Mononuclear cell (primary cell): ENCODE data around the gene TNFRSF19. TPM values are rescaled to one million over a fixed set of nuclear protein-coding genes. Genes with fewer than 3 reads are reported as not detected.

Experiments
- H3K27me3 ChIP-seq: 2 replicates; pipeline ENCODE4 v1.6.0; 2011; ENCODE audit warnings: low read length, control low read depth; ENCODE audit not compliant: insufficient read depth
- H3K4me1 ChIP-seq: 2 replicates; pipeline ENCODE4 v1.5.1; 2011; ENCODE audit warnings: mild to moderate bottlenecking, low read length, control low read depth; ENCODE audit not compliant: insufficient read depth
- H3K4me3 ChIP-seq: 2 replicates; pipeline ENCODE4 v1.5.1; 2011; ENCODE audit warnings: mild to moderate bottlenecking, low read length, moderate library complexity
- H3K9me3 ChIP-seq: 2 replicates; pipeline ENCODE4 v1.5.1; 2011; ENCODE audit warnings: low read depth, mild to moderate bottlenecking, control low read depth, low read length
- total RNA-seq: library from RNA; depleted of rRNA; stranded (reverse); fragments of >200 nt; gene quantifications from one replicate; pipeline ENCODE4 v1.2.3, GENCODE V29; 2012

TNFRSF19 gene
- total RNA-seq, 1 donor: 0.21 TPM

GRCh38 chr13:23623394-23623793 lies 53.2 kb downstream of the TNFRSF19 start:
- Histone ChIP-seq H3K27me3 (no peaks in the 10 kb centered on the region), H3K9me3 (no peaks in the 10 kb centered on the region), H3K4me3 (no peak overlapping the region), H3K4me1 (no peaks in the 10 kb centered on the region)

GRCh38 chr13:23626700-23627099 lies 56.5 kb downstream of the TNFRSF19 start:
- H3K27me3 ChIP-seq: no peaks in the 10 kb centered on the region
- no peaks in the 10 kb centered on the region for H3K4me1 ChIP-seq
- H3K4me3 ChIP-seq: no peak overlapping the region
- no peaks in the 10 kb centered on the region for H3K9me3 ChIP-seq

- Histone ChIP-seq H3K9me3 (no peaks in the 10 kb centered on the region), H3K4me1 (no peaks in the 10 kb centered on the region), H3K27me3 (no peaks in the 10 kb centered on the region), H3K4me3 (no peak overlapping the region)
Observed at GRCh38 chr13:23627410-23627809, 57.2 kb downstream of the TNFRSF19 start.

GRCh38 chr13:23628250-23628649 lies 58.0 kb downstream of the TNFRSF19 start:
- no peak overlapping the region for H3K4me3 ChIP-seq
- no peaks in the 10 kb centered on the region for H3K27me3 ChIP-seq
- no peaks in the 10 kb centered on the region for H3K4me1 ChIP-seq
- no peaks in the 10 kb centered on the region for H3K9me3 ChIP-seq

- Histone ChIP-seq H3K9me3 (no peaks in the 10 kb centered on the region), H3K4me1 (no peaks in the 10 kb centered on the region), H3K4me3 (no peak overlapping the region), H3K27me3 (no peaks in the 10 kb centered on the region)
Observed at GRCh38 chr13:23628765-23629565, 58.8 kb downstream of the TNFRSF19 start.

GRCh38 chr13:23629566-23630272 lies 59.5 kb downstream of the TNFRSF19 start:
- H3K4me3 ChIP-seq: no peak overlapping the region
- H3K4me1 ChIP-seq: no peaks in the 10 kb centered on the region
- no peaks in the 10 kb centered on the region for H3K9me3 ChIP-seq
- no peaks in the 10 kb centered on the region for H3K27me3 ChIP-seq

- H3K4me3 ChIP-seq: no peak overlapping the region
- no peaks in the 10 kb centered on the region for H3K27me3 ChIP-seq
- no peaks in the 10 kb centered on the region for H3K9me3 ChIP-seq
- H3K4me1 ChIP-seq: no peaks in the 10 kb centered on the region
Observed at GRCh38 chr13:23630349-23631093, 60.3 kb downstream of the TNFRSF19 start.

- Histone ChIP-seq H3K9me3 (no peaks in the 10 kb centered on the region), H3K4me1 (no peaks in the 10 kb centered on the region), H3K27me3 (no peaks in the 10 kb centered on the region), H3K4me3 (no peak overlapping the region)
Observed at GRCh38 chr13:23631311-23632047, 61.3 kb downstream of the TNFRSF19 start.

GRCh38 chr13:23632048-23632582 lies 61.9 kb downstream of the TNFRSF19 start:
- no peaks in the 10 kb centered on the region for H3K27me3 ChIP-seq
- no peaks in the 10 kb centered on the region for H3K9me3 ChIP-seq
- no peak overlapping the region for H3K4me3 ChIP-seq
- no peaks in the 10 kb centered on the region for H3K4me1 ChIP-seq

GRCh38 chr13:23632741-23633140 lies 62.5 kb downstream of the TNFRSF19 start:
- no peaks in the 10 kb centered on the region for H3K4me1 ChIP-seq
- no peaks in the 10 kb centered on the region for H3K27me3 ChIP-seq
- no peaks in the 10 kb centered on the region for H3K9me3 ChIP-seq
- H3K4me3 ChIP-seq: no peak overlapping the region

- Histone ChIP-seq H3K4me1 (peaks cover 3% of the 10 kb centered on the region), H3K4me3 (no peak overlapping the region), H3K27me3 (no peaks in the 10 kb centered on the region), H3K9me3 (no peaks in the 10 kb centered on the region)
Observed at GRCh38 chr13:23634897-23635296, 64.7 kb downstream of the TNFRSF19 start.

GRCh38 chr13:23636360-23636759 lies 66.1 kb downstream of the TNFRSF19 start:
- Histone ChIP-seq H3K4me1 (peaks cover 3% of the 10 kb centered on the region), H3K9me3 (no peaks in the 10 kb centered on the region), H3K4me3 (no peak overlapping the region), H3K27me3 (no peaks in the 10 kb centered on the region)

GRCh38 chr13:23637829-23638228 lies 67.6 kb downstream of the TNFRSF19 start:
- Histone ChIP-seq H3K27me3 (no peaks in the 10 kb centered on the region), H3K4me1 (peaks cover 3% of the 10 kb centered on the region), H3K4me3 (no peak overlapping the region), H3K9me3 (no peaks in the 10 kb centered on the region)

- no peak overlapping the region for H3K4me3 ChIP-seq
- H3K27me3 ChIP-seq: no peaks in the 10 kb centered on the region
- H3K4me1 ChIP-seq: peaks cover 3% of the 10 kb centered on the region
- H3K9me3 ChIP-seq: no peaks in the 10 kb centered on the region
Observed at GRCh38 chr13:23639674-23640073, 69.5 kb downstream of the TNFRSF19 start.
